GM12878 (cell line): ENCODE measurements around the gene CDH4.

ENCODE experiments used
- CBX3 ChIP-seq: fragments of 200-600 bp; sonication (generic); IDR thresholded peaks from 2 replicates; pipeline ENCODE4 v1.6.1; 2016; ENCODE audit warnings: low read depth, borderline replicate concordance
- CTCF ChIP-seq, 3 experiments: IDR thresholded peaks in 2 of 3; conservative IDR thresholded peaks in 1 of 3; 2 replicates each; pipeline ENCODE4 v1.5.1; 2011; ENCODE audit warnings: low read depth in 3 of 3, low read length in 3 of 3, mild to moderate bottlenecking in 3 of 3, control low read depth in 2 of 3, moderate library complexity in 2 of 3, inconsistent platforms in 1 of 3, mixed read lengths in 1 of 3; ENCODE audit not compliant: control insufficient read depth in 2 of 3, insufficient read depth in 1 of 3; ENCODE audit errors: extremely low read depth in 1 of 3
- EZH2 ChIP-seq: IDR thresholded peaks from 2 replicates; pipeline ENCODE4 v1.6.1; 2012; ENCODE audit warnings: low read depth, mild to moderate bottlenecking, control low read depth, inconsistent platforms, low read length, borderline replicate concordance; ENCODE audit not compliant: control insufficient read depth
- FOS ChIP-seq: IDR thresholded peaks from 3 replicates; pipeline ENCODE4 v1.6.1; 2011; ENCODE audit warnings: borderline replicate concordance; ENCODE audit not compliant: insufficient read length; ENCODE audit errors: extremely low read depth
- FOXK2 ChIP-seq: fragments of 450-650 bp; IDR thresholded peaks from 2 replicates; pipeline ENCODE4 v1.6.1; 2017; ENCODE audit warnings: mild to moderate bottlenecking, moderate library complexity
- GABPA ChIP-seq: IDR thresholded peaks from 2 replicates; pipeline ENCODE4 v1.6.1; 2014; ENCODE audit warnings: antibody characterized with exemption, low read depth, mild to moderate bottlenecking, inconsistent platforms
- MAX ChIP-seq: IDR thresholded peaks from 2 replicates; pipeline ENCODE4 v1.6.1; 2012; ENCODE audit warnings: low read depth, low read length, improper control_type of control experiment
- POLR2A ChIP-seq: IDR thresholded peaks from 2 replicates; pipeline ENCODE4 v1.6.1; 2011; ENCODE audit warnings: low read depth, mild to moderate bottlenecking, low read length
- REST ChIP-seq: IDR thresholded peaks from 2 replicates; pipeline ENCODE4 v1.6.1; 2012; ENCODE audit warnings: mild to moderate bottlenecking, low read depth, low read length
- RUNX3 ChIP-seq: IDR thresholded peaks from 2 replicates; pipeline ENCODE4 v1.6.1; 2012; ENCODE audit warnings: low read length, inconsistent platforms
- SMC3 ChIP-seq: IDR thresholded peaks from 2 replicates; pipeline ENCODE4 v1.6.1; 2011; ENCODE audit warnings: low read length, improper control_type of control experiment, borderline replicate concordance
- YY1 ChIP-seq: IDR thresholded peaks from 2 replicates; pipeline ENCODE4 v1.6.1; 2011; ENCODE audit warnings: low read depth, mild to moderate bottlenecking, low read length
- ZNF384 ChIP-seq: IDR thresholded peaks from 2 replicates; pipeline ENCODE4 v1.6.1; 2012; ENCODE audit warnings: low read depth, mild to moderate bottlenecking, low read length, improper control_type of control experiment, borderline replicate concordance
- ZZZ3 ChIP-seq: IDR thresholded peaks from 2 replicates; pipeline ENCODE4 v1.6.1; 2011; ENCODE audit warnings: low read depth; ENCODE audit not compliant: control insufficient read depth, insufficient read length

GRCh38 chr20:61674121-61674520 is 422.1 kb downstream of the CDH4 start:
- TF ChIP-seq YY1, result no peak
- TF ChIP-seq RUNX3, result no peak
- TF ChIP-seq MAX, result no peak
- no peak for TF ChIP-seq CBX3
- no peak for TF ChIP-seq ZNF384
- no peak for TF ChIP-seq POLR2A
- no peak for TF ChIP-seq EZH2
- no peak for TF ChIP-seq CTCF (IDR thresholded peaks at IDR 0.05 in 2 of 3, conservative IDR thresholded peaks at IDR 0.05 in 1 of 3; ENCODE audit: control insufficient read depth in 2 of 3, extremely low read depth in 1 of 3, insufficient read depth in 1 of 3, low read depth in 3 of 3, low read length in 3 of 3)
- no peak for TF ChIP-seq FOXK2
- TF ChIP-seq SMC3, result no peak
- TF ChIP-seq ZZZ3, result no peak
- TF ChIP-seq GABPA, result no peak
- TF ChIP-seq REST, result no peak
- no peak for TF ChIP-seq FOS
